Activated CD4-positive, alpha-beta T cell treated with anti-CD3 and anti-CD28 coated beads, Interleukin-2, amount 50 U/mL, for 4 hours (primary cell): ENCODE measurements around the gene CKS1B.

ENCODE experiments used
- DNase-seq, 2 experiments: peaks; one replicate each; pipeline ENCODE4 v3.0.0-alpha.2; 2020

CKS1B gene

DNA sequence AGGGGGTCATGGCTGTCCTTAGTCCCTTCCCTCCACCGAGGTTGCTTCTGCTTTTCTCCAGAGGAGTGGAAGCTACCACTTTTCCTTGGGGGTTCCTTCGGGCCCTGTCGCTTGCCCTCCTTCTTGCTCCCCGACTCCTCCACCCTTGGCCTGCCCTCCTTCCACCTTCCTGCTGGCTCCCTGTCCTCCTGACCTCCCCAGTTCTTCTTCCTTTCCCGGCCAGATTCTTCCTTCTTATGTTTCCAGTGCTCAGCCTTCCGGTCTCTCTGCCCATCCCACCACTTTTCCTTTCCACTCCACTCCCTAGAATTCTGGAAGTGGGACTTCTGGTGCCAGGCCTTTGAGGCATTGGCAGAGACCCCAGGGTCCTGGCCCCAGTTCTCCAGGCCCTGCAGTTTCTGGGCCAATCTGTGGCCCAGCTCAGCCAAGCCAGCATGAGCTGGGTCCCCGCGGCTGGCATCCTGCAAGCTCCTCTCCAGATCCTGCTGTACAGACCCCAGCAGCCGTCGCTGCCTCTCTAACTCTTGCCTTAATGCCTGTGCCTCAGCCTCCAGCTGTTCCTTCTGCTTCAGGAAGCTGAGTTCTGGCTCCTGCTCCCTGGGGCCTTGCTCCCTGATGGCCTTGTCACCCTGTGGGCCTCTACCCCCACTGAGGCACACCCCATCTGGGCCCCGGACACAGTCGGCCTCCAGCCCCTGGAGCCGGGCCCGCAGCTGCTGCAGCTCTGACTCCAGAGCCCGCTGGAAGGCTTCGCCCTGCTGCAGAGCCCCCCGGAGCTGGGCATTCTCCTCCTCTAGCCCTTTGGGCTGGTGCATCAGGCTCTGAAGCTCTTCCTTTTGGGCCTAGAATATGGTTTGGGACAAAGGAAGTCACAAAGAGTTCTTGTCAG, 28.3 kb upstream of the CKS1B start:
- DNase-seq = no peak

DNA sequence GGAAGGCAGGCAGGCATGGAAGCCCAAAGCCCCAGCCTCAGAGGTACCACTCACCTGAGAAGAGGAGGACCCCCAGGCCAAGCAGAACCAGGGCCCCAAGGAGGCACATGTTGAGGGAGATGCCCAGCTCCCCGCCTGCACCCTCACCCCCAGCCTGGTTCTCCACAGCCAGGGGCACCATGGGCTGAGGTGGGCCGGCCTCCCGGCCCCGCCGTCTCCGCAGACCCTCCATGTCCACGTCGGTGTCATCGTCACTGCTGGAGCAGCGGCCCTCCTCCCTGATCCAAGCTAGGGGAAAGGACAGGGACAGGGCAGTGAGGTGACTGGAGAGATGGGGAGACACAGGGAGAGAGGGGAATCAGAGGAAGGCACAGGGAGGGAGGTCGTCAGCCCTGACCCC, 26.4 kb upstream of the CKS1B start:
- no peak for DNase-seq

DNA sequence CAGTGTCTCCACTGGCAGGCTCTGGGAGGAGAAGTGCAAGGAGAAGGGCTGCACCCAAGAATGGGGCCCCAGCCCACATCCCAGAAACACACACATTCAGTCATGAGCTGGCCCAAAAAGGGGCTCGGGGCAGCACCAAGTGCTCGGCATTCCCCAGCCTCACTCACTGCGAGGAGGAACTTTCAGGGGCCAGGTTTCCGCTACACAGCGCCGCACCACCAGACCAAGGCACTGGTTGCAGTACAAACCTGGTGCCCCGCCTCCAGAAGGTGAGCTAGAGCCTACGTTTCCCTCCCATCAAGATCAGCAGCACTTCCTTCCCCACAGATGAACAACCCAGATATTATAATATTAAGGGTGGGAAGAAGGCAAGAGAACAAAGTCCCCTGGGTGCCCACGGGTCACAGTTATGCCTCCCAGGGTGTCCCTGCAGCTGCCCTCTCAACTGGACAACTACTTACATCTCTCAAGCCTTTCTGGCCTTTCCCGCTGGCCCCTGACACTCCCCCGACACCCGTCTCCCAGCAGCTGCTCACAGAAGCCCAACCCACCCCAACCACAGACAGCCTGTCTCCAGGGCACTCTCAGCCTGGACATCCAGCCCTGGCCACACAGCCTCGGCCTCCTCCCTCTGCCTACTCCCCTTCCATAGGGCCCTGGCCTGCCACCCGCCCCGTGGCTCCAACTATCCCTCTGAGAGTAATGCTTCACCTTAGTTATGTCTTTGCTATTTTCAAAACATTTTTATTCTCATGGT, 22.4 kb upstream of the CKS1B start:
- DNase-seq = peak; percentile 50 to 53

DNA sequence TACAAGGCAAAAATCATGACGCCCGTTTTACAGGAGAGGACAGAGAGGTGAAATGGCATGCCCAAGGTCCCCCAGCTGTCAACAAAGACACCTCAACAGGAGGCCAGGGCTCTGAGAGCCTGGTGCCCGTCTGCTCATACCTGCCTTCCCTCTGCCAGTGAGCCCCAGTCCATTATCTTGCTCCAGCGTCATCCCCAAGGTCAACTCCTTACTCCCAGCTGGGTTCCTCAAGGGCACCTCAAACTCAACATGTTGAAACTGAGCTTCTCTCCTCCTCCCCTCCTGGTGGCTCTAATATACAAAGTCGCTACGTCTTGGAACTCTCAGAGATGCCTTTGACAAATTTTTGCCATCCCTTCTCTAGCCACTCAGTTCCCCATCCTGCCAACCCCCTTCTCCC, 21.8 kb upstream of the CKS1B start:
- no peak for DNase-seq

DNA sequence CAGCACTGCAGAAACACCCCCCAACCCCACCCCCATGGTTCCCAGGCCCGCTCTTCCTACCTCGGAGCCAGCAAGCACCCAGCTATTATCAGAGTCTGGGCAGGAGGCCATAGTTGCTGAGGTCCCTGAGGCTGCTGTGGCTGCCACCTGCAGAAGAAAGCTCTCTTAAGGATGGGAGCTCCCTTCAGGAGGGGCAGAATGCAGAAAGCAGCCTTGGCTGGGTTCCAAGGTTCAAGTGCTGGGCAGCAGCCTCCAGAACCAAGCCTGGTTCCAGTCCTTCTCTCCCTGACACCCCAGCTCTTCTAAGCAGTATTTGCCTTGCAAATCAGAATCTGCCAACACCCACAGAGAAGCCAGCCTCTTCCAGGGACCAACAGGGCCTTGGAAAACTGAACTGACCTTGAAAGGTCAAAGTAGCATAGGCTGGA, 20.9 kb upstream of the CKS1B start:
- no peak for DNase-seq

DNA sequence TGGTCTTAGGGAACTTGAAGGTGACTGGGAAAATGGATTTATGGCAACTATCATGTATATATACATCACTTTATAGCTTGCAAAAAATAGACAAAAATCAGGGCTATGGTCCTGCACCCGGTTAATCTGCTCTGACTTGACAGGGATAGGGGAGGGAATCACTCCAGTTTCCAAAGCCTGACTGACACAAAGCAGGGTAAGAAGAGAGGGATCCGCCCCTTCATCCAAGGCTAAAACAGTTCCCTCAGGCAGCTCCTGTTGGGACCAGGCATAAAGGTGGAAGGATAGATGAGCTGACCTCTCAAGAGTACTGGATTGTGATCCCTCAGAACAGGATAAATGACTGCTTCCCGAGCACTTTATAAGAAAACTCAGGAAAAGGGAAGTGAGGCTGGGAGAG, 19.9 kb upstream of the CKS1B start:
- DNase-seq = no peak

DNA sequence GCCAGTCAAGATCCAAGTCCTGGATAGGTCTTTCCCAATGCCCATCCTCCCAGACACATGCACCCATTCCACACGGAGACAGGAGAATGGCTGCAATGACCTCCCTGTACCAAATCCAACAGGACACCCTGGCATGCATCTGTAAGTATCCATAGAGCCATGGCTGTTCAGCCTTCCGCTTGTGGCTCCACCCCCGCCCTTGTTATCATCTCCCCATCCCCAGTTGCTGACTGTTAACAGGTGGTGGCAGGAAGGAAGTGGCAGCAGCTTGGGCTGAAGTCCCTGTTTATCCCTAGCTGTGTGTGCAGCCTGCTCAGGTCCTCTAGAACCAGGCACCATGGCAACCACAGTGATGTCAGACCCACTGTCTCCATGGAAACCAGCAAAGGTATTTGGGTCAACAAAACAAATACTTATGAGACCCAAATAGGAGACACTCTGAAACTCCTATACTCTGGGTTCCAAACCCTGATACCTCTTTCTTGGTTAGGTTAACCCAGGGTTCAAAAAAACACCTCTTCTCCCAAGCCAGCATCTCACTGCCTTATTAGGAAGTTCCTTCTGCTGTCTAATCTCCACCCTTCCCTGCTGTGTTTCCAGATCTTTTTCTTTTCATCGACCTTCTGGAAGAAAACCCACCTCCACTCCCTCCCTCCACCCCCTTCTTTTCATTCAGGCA, 19.3 kb upstream of the CKS1B start:
- DNase-seq = peak; percentile 73 to 75

DNA sequence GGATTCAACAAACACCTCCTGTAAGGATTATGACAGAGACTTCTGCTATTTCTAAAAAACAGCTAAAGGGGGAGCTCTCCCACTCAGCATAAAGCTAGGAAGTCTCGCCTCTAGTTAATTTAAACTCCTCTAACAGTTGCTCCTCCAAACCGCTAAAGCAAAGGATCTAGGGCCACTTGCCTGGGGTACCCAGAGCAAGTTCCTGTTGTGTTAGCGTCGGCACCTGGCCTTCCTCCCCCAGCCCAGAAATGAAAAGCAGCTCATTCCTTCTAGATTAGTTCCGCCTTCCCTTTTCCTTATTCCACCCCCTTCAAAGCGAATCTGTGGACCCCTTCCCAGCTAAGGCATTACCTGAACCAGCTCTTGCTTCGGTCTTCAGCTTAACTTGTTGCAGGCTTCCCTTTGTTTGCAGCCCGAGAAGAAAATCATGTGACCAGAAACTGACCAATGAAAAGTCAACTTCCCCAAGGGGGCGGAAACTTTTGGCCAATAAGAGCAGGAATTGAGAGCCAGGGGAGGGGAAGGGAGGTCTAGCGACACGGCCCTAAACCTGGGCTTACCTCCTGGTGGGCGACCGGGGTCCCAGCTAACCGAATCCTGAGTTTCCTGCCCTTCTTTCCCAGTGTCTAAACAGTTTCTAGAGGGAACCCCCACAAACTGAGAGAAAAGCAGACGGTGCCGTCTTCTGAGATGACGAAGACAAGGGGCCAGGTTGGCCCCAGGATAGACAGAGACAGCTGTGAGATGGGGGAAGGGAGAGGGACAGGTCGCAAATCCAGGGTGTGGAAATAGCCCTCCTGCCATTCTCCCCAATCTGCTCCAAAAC, 18.6 kb upstream of the CKS1B start, which contains the start of gene PBXIP1:
TSS of gene PBXIP1 (minus strand) at position 382 of the 826 bp plus-strand sequence. CDS start 2,378 bp downstream, outside the sequence.
- DNase-seq = peak; percentile 70 to 75

DNA sequence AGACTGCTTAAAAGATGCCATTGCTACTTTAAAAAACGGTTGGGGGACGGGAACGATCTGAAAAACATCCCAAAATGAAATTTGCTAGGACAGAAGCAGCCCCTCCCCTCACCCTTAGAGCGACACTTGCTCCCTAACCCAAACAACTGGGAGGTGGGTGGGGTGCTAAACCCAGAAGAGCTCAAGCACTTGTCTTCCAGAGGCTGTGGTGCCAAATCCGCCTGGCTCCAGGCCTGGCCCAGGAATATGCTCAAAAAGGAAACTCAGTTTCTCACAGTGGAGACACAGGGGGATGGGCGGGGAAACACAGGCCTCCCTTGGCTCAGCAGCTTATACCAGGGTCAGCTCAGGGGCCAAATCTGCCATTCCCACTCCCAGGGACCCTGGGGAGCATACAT, 17.9 kb upstream of the CKS1B start:
- DNase-seq = no peak

DNA sequence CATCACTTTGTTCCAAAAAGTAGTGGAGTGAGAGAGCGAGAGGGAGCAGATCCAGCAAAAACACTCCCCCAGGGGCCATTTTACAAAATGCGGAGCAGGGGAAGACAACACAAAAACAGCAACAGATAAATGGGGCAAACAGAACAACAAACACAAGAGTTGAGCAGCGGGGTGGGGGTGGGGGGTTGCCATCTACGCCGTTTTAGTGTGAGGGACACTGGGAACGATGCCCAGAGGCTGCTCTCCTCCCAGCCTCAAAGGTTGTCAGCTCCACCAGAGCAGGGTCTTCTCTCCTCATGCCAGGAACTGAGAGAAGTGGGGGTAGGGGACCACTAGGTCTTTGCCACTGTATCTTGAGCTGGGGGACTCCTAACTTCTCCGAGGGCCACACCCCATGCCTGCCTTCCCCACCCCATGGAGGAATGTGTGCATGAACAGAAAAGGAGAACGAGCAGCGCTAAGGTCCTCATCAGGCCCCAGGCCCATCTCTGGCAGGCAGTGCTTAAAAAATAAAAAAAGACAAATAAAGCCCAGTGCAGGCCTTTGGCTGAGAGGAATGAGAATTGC, 17.3 kb upstream of the CKS1B start:
- DNase-seq = no peak

DNA sequence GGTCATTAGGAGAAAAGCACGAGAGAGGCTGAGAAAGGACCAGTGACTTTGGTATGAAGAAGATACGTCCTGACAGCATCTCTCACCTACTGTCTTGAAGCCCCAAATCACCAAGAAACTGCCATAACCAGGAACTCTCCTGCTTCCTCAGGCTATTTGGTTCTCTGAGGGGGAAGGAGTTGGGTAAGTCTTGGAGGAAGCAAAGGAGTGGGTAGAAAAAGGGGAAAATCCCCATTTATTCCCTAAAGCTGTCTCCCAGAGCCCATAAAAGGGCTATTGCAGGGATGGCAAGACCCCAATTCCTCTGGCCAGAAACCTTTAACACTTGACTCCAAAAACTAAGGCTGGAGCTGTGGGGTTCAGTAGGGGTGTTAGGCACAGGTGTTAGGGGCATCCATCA, 16.4 kb upstream of the CKS1B start:
- DNase-seq = no peak

DNA sequence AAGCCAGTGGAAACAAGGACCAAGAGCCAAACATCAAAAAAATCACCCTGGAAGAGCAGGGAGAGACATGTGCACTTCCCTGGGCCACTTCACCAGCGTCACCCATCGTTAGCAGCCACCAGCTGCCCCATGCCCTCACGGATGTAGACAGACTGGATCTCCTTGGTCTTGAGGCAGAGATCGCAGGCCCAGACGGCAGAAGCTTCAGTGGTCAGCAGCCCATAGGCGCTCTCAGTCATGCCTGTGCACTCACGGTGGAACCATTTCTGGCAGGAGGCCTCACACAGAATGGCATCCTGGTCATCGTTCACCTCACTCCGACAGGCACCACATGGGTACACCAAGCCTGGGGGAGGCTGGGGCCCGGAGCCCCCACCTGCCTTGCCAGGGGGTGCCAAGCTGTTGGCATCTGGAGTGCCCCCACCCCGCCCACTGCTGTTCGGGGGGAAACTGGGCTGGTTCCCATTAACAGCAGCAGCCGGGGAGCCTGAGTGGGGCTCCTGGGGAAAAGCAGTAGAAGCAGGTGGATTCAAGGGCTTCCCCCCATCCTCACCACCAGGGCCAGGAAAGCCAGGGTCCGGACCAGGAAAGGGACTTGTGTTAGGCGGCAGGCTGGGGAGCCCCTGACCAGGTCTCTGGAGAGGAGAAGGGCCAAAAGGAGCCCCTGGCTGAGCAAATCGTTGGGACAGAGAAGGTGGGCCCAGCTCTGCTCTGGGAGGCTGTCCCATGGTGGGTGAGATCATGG, 15.6 kb upstream of the CKS1B start:
- no peak for DNase-seq

DNA sequence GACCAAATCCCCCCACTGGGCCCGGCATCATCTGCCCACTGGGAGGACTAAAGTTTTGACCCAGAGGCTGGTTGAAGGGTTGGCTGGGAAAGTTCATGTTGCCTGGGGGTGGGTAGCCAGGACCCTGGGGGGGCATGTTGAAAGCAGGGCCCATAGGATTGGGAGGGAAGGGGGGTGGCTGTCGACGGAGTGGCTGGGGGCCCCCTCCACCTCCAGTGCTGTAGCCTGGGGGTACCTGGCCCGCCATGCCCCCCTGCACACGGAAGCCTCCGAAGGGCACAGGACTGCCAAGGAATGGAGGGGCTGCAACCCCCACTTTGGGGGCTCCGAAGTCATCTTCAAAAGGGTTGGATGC, 15.1 kb upstream of the CKS1B start:
- no peak for DNase-seq

DNA sequence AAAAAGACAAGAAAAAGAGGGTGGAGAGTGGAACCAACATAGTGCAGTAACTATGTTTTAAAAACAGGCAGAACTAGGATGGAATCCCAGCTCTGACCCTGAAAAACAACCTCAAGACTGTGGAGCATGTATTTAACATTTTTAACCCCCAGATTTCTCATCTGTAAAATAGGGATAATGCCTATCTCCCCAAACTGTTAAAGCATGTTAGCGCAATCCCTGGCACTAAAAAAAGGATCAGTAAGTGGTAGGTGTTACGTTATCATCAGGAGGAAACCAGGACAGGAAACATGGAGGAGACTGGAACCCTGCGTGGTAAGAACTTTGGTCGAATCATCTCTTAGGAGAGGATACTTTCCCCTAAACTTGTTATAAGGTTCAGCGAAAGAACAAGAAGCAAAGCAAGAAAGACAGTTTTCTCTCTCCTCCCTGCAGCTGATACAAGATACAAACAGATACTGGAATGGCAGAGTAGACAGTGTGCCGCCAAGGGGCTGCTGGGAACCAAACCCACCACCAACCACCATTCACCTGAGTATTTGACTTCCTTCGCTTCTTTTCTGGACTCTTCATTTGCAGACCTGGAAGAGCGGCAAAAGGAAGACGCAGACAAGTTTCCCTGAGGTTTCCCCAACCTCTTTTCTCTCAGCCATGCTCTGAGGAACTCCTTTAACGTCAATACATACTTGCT, 13.9 kb upstream of the CKS1B start:
- no peak for DNase-seq

DNA sequence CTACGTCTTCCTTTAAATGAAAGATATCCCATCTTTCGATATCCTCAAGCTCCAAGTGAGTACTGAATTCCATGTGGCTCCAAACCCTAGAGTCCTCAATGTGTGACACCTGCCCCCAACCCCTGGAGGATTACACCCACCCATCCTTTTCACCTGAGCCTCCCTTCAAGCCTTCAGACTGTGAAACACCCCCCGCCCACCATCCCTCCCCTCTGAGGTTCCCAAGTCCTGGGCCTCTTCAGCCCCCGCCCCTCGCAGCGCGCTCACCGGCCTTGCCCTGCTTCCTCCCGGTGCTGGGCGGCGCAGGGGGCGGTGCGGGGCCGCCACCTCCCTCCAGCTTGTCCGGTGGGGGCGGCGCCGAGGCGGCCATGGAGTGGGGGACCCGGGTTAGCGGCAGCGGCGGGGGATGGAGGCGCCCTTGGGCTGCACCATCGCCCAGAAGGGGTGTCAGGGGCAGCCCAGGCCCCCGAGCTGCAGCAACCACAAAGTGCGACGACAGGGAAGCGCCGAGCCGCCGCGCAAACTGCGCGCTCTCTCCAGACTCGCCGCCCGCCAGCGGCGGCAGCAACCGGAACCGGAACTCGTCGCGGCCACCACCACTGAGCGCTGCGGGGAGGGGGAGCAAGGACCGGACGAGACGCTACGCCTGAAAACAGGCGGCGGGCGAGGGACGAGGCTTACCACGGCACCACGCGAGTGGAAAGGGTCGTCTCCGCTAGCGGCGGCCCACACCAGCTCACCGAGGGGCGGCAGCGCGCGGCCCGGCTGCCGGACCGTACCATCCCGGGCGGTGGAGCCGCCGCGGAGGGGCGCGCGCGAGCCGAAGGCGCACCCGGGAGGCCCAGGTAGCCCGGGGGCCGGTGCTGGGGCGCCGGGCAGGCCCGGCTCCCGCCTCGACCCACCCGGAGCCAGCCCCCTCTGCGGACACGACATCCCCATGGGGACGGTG, 13.0 kb upstream of the CKS1B start, which contains the start of gene PYGO2:
TSS of gene PYGO2 (minus strand) at position 576 of the 949 bp plus-strand sequence. CDS start at position 370, 206 bp downstream.
- peak; percentile 69 to 71 for DNase-seq

DNA sequence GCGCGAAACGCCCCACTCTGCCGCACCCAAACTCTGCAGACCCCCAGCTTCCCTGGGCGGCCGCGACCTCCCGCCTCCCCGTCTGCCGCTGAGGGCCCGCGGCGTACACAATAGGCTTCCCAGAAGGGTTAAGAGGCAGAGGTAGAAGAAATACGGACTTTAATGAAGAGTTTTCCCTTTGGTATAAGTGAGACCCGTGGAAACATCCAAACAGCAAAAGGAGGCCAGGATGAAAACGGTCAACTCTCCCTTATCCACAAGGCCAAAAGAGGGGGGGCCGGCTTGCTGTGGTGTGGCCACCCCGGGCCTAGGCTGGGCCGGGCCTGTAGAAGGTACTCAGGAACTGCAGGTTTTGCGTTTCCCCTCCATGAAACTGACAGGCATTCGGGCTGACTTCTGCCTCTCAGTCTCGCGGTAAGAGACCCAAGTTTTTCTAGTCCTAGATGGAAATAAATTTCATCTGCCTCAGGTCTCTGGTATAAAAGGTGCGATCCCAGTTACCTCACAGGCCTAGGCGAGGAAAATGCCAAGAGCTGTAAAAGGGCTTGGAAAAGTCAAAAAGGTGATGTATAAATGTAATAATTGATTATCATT, 12.2 kb upstream of the CKS1B start:
- DNase-seq = no peak

DNA sequence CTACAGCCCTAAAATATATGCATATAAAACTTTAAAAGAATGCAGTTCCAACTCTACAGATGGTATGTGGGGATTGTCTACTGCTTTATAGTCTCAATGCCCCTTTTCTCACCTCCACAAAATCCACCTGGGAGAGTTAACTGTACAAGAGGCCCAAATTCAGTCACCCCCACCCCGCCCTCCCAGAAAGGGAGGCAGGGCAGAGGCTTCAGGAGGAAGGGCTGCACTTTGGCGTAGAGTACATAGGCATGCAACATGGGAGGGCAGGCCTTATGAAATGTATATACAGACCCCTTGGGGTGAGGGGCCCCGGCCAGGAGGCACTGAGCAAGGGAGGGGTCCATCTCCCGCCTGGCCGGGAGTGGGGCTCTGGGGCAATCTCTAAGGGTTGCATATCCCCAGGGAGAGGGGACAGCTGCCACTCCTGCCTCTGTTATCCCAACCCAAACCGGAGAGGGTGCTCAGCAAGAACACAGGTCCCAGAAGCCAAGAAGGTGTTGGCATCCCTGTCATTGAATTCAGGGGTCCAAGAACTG, 11.6 kb upstream of the CKS1B start:
- no peak for DNase-seq

DNA sequence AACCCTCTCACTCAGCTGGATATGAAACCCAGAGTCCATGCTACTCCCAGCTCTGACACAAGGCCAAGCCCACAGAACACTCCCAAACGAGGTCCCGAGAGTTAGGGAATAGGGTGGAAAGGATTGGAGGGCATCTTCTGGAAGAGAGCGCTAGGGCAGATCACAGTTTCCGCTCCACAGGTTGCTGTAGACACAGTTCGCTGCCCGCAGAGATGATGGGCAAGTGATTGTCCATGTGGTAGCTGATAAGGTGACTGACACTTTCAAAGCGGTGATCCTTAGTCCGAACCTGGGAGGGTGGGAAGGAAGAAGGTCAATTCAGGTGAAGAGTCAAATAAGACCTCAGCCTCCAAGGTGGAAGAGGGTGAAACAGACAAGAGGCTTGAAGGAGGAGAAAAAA, 10.8 kb upstream of the CKS1B start:
- DNase-seq = no peak

DNA sequence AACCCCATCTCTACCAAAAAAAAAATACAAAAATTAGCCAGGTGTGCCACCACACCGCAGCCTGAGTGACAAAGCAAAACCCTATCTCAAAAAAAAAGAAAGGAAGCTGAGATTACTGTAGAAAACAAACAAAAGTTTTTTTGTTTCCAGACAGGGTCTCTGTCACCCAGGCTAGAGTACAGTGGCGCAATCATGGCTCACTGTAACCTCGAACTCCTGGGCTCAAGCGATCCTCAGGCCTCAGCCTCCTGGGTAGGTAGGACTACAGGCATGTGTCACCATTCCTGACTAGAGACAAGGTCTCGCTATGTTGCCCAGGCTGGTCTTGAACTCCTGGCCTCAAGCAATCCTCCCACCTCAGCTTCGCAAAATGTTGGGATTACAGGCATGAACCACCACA, 10.1 kb upstream of the CKS1B start:
- no peak for DNase-seq
